GM23338 (cell line): ENCODE results near the gene BTRC. TPM values are rescaled to one million over a fixed set of nuclear protein-coding genes. Genes with fewer than 3 reads are reported as not detected.

ENCODE experiments used
- ATAC-seq: fragments of 200-7000 bp; cut with Tn5 transposase; 3 replicates; pipeline ENCODE4 v1.9.1; 2020
- DNase-seq: peaks from one replicate; pipeline ENCODE4 v3.0.0-alpha.2; 2015; ENCODE audit warnings: low spot score
- H2AFZ ChIP-seq: fragments of 200-600 bp; sonication (generic); 2 replicates; pipeline ENCODE4 v1.8.0; 2016; ENCODE audit warnings: antibody characterized with exemption, mild to moderate bottlenecking, moderate library complexity
- H3F3A ChIP-seq: fragments of 200-600 bp; sonication (generic); replicated peaks from 2 replicates; pipeline ENCODE4 v1.8.0; 2017; ENCODE audit warnings: antibody characterized with exemption, mixed run types, low read depth
- H3K27ac ChIP-seq: fragments of 200-600 bp; sonication (generic); 2 replicates; pipeline ENCODE4 v1.6.1; 2016; ENCODE audit warnings: low read depth
- H3K27me3 ChIP-seq: fragments of 200-600 bp; sonication (generic); 2 replicates; pipeline ENCODE4 v1.8.0; 2016; ENCODE audit warnings: mild to moderate bottlenecking, mixed run types, moderate library complexity; ENCODE audit not compliant: insufficient read depth
- H3K36me3 ChIP-seq: fragments of 200-600 bp; sonication (generic); 2 replicates; pipeline ENCODE4 v1.8.0; 2016; ENCODE audit warnings: mild to moderate bottlenecking; ENCODE audit not compliant: insufficient read depth
- H3K4me1 ChIP-seq: fragments of 200-600 bp; sonication (generic); 2 replicates; pipeline ENCODE4 v1.8.0; 2016; ENCODE audit warnings: mild to moderate bottlenecking, moderate library complexity; ENCODE audit not compliant: insufficient read depth
- H3K4me2 ChIP-seq: fragments of 200-600 bp; sonication (generic); 2 replicates; pipeline ENCODE4 v1.7.1; 2017; ENCODE audit warnings: mixed run types
- H3K4me3 ChIP-seq: fragments of 200-600 bp; sonication (generic); 2 replicates; pipeline ENCODE4 v1.6.1; 2016; ENCODE audit warnings: mixed run types
- H3K79me2 ChIP-seq: fragments of 200-600 bp; sonication (generic); replicated peaks from 2 replicates; pipeline ENCODE4 v1.8.0; 2017; ENCODE audit warnings: mild to moderate bottlenecking; ENCODE audit not compliant: insufficient read depth
- H3K9me2 ChIP-seq: fragments of 200-600 bp; sonication (generic); 2 replicates; pipeline ENCODE4 v1.8.0; 2017; ENCODE audit not compliant: insufficient read depth
- H4K20me1 ChIP-seq: fragments of 200-600 bp; sonication (generic); replicated peaks from 2 replicates; pipeline ENCODE4 v1.8.0; 2017; ENCODE audit warnings: mild to moderate bottlenecking; ENCODE audit not compliant: insufficient read depth
- H3K27ac Mint-ChIP-seq: 2 replicates; pipeline ENCODE4 v1.8.0; 2020; ENCODE audit warnings: inconsistent platforms, mild to moderate bottlenecking, moderate library complexity, mixed read lengths
- H3K27me3 Mint-ChIP-seq: 3 replicates; pipeline ENCODE4 v1.8.0; 2022; ENCODE audit warnings: low read depth, mild to moderate bottlenecking, moderate library complexity, mixed read lengths, inconsistent platforms; ENCODE audit not compliant: insufficient read depth, poor library complexity
- H3K36me3 Mint-ChIP-seq: 3 replicates; pipeline ENCODE4 v1.8.0; 2021; ENCODE audit warnings: low read depth, mild to moderate bottlenecking, inconsistent platforms, moderate library complexity, mixed read lengths
- H3K4me1 Mint-ChIP-seq: 3 replicates; pipeline ENCODE4 v1.8.0; 2020; ENCODE audit warnings: mild to moderate bottlenecking, inconsistent platforms, mixed read lengths
- H3K4me3 Mint-ChIP-seq: 3 replicates; pipeline ENCODE4 v1.8.0; 2021; ENCODE audit warnings: moderate library complexity, mild to moderate bottlenecking, inconsistent platforms, mixed read lengths
- H3K9me3 Mint-ChIP-seq: 3 replicates; pipeline ENCODE4 v1.8.0; 2020; ENCODE audit warnings: moderate library complexity, mild to moderate bottlenecking, inconsistent platforms, mixed read lengths
- CREB1 ChIP-seq: fragments of 250-450 bp; sonication (Bioruptor Pico); IDR thresholded peaks from 2 replicates; pipeline ENCODE4 v1.5.0; 2020; ENCODE audit warnings: low read depth, mild to moderate bottlenecking, moderate library complexity
- EZH2phosphoT487 ChIP-seq: fragments of 200-600 bp; sonication (generic); IDR thresholded peaks from one replicate; pipeline ENCODE4 v1.8.1; 2018; ENCODE audit warnings: antibody characterized with exemption; ENCODE audit not compliant: unreplicated experiment
- POLR2AphosphoS5 ChIP-seq: IDR thresholded peaks from 2 replicates; pipeline ENCODE4 v1.6.1; 2016; ENCODE audit warnings: antibody characterized with exemption, low read depth
- ZNF114 ChIP-seq: fragments of 250-450 bp; sonication (Bioruptor Pico); IDR thresholded peaks from 2 replicates; pipeline ENCODE4 v1.5.0; 2020; ENCODE audit warnings: mild to moderate bottlenecking, moderate library complexity
- ZNF331 ChIP-seq: fragments of 250-450 bp; sonication (Bioruptor Pico); IDR thresholded peaks from 2 replicates; pipeline ENCODE4 v1.5.0; 2020; ENCODE audit warnings: low read depth, mild to moderate bottlenecking, moderate library complexity
- polyA plus RNA-seq: library from polyadenylated mRNA; unstranded; fragments of >200 nt; fragmentation: Nextera tagmentation; extraction: Ambion mirVana; gene quantifications from 2 replicates; pipeline ENCODE4 v1.2.1, GENCODE V29; 2016
- total RNA-seq: library from RNA; depleted of rRNA; stranded (reverse); fragments of >200 nt; shearing (Covaris generic); gene quantifications from 2 replicates; pipeline ENCODE4 v1.2.3, GENCODE V29; 2014
- TF ChIP-seq, protein P1 (sequence below), 2 experiments: fragments of 200-600 bp in 1 of 2; sonication (generic) in 1 of 2; conservative IDR thresholded peaks; 2 replicates each; pipeline versions ENCODE4 v1.5.1 to v1.6.1; 2016 to 2017; ENCODE audit warnings: antibody characterized with exemption in 2 of 2, low read depth in 2 of 2, mild to moderate bottlenecking in 2 of 2, moderate library complexity in 1 of 2

Gene BTRC
- total and polyA plus RNA-seq, 2 experiments from 2014 or later = 10.0 to 17.5 TPM

DNA sequence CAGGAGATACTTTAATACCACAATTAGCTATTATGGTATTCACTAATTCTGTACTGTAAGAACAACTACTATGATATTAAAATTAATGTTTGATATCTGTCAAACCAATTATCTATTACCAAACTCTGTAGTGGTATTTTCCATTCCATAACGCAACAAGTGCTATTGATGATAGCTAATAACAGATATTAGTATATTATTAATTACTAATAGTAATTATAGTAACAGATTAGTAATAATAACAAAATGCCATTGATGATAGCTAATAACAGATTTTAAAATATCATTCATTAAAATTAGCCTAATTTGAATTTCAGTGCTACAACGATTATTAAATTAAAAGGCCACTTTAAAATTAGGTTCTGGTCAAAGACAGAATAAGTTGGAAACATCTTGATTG is 93.5 kb downstream of the BTRC start (continued):
- TF ChIP-seq, protein P1, sequence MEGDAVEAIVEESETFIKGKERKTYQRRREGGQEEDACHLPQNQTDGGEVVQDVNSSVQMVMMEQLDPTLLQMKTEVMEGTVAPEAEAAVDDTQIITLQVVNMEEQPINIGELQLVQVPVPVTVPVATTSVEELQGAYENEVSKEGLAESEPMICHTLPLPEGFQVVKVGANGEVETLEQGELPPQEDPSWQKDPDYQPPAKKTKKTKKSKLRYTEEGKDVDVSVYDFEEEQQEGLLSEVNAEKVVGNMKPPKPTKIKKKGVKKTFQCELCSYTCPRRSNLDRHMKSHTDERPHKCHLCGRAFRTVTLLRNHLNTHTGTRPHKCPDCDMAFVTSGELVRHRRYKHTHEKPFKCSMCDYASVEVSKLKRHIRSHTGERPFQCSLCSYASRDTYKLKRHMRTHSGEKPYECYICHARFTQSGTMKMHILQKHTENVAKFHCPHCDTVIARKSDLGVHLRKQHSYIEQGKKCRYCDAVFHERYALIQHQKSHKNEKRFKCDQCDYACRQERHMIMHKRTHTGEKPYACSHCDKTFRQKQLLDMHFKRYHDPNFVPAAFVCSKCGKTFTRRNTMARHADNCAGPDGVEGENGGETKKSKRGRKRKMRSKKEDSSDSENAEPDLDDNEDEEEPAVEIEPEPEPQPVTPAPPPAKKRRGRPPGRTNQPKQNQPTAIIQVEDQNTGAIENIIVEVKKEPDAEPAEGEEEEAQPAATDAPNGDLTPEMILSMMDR (conservative IDR thresholded peaks at IDR 0.05; ENCODE audit: low read depth in 2 of 2) = no peak
- TF ChIP-seq ZNF331 = no peak

DNA sequence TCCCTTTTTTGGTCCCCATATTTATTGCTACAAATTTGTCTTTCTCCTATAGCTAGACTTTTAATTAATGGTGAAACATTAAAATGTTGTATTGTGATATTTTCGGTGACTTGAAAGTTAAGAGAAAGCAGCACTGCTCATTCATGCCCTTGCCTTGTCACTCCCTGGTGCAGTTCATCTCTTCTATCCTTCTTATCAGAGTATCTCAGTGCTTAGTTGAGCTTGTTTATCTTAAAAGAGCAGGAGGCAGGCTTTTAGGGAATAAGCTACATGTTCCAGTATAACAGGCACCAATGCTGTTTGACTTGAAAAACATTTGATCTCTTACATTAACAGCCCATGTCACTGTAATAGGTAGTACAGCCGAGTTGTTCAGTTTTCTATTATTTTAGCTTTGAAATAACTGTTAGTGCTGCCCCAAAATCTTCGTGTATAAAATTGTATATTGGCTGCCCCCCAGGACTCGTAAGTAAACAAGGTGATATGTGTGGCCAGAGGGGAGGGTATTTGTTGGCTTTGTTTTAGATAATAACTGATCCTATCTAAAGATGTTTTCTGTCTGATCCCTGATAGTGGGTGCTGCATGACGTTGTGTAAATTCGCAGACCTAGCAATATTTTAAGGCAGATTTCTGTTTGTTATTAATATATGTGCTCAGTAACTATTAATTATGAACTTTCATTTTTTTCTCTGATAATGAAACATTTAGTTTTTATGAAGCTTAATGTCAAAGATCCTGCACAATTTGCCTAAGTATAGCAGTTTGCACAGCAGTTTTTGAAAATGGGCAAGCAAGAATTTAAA is 96.5 kb downstream of the BTRC start:
- H3K4me3 ChIP-seq = no peak overlapping the region
- H3K9me3 Mint-ChIP-seq = no peaks in the 10 kb centered on the region
- ATAC-seq (no peak), DNase-seq (no peak)
- H3K27ac Mint-ChIP-seq = no peak overlapping the region
- no peak overlapping the region for H3K4me3 Mint-ChIP-seq
- no peaks in the 10 kb centered on the region for H3K27me3 ChIP-seq
- no peaks in the 10 kb centered on the region for H3K27me3 Mint-ChIP-seq
- H3K27ac ChIP-seq = no peak overlapping the region
- H3K4me2 ChIP-seq = no peak overlapping the region
- no peak for TF ChIP-seq ZNF114
- TF ChIP-seq CREB1 (CRISPR knock-in tag) = no peak
- TF ChIP-seq POLR2AphosphoS5 = no peak
- TF ChIP-seq, protein P1 (conservative IDR thresholded peaks at IDR 0.05; ENCODE audit: low read depth in 2 of 2) = no peak
- H3F3A ChIP-seq = no peaks in the 10 kb centered on the region
- no peaks in the 10 kb centered on the region for H3K36me3 Mint-ChIP-seq
- H3K79me2 ChIP-seq = no peaks in the 10 kb centered on the region
- peaks cover 12% of the 10 kb centered on the region for H3K4me1 Mint-ChIP-seq
- H3K9me2 ChIP-seq = no peaks in the 10 kb centered on the region
- H3K4me1 ChIP-seq = peaks cover 5% of the 10 kb centered on the region
- no peak overlapping the region for H2AFZ ChIP-seq
- no peaks in the 10 kb centered on the region for H3K36me3 ChIP-seq
- H4K20me1 ChIP-seq = no peaks in the 10 kb centered on the region

DNA sequence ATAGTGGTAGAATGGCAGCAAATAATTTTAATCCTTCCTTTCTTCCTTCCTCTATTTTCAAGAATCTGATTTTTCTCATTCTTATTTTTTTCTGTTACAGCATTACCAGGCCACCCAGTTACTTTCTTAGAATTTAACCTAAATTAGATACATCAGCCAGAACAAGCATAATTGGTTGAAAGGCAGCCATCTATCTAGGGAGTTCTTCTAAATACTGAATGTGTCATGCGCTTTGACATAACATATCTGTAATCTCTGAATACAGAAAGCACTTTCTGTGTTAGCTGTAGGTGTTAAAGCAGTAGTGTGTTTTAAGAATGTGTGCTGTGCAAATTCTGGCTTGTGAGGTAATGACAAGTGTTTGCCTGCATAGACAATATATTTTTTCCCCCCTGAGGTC is 97.3 kb downstream of the BTRC start:
- H3K4me2 ChIP-seq = no peak overlapping the region
- Mint-ChIP-seq H3K9me3 (no peaks in the 10 kb centered on the region), H3K36me3 (no peaks in the 10 kb centered on the region), H3K27ac (no peak overlapping the region), H3K4me3 (no peak overlapping the region), H3K4me1 (peaks cover 6% of the 10 kb centered on the region), H3K27me3 (no peaks in the 10 kb centered on the region)
- no peaks in the 10 kb centered on the region for H3K36me3 ChIP-seq
- no peaks in the 10 kb centered on the region for H3F3A ChIP-seq
- no peaks in the 10 kb centered on the region for H3K79me2 ChIP-seq
- H3K9me2 ChIP-seq = no peaks in the 10 kb centered on the region
- H3K4me1 ChIP-seq = peaks cover 2% of the 10 kb centered on the region
- H3K4me3 ChIP-seq = no peak overlapping the region
- no peak for ATAC-seq
- H3K27me3 ChIP-seq = no peaks in the 10 kb centered on the region
- H4K20me1 ChIP-seq = no peaks in the 10 kb centered on the region
- TF ChIP-seq EZH2phosphoT487 = no peak
- no peak for DNase-seq
- H2AFZ ChIP-seq = no peak overlapping the region
- no peak overlapping the region for H3K27ac ChIP-seq
